GM23248 (cell line): ENCODE data around the gene FABP6.

Experiments
- EZH2 ChIP-seq: fragments of 200-600 bp; sonication (generic); IDR thresholded peaks from 2 replicates; pipeline ENCODE4 v1.6.1; 2018; ENCODE audit warnings: antibody characterized with exemption, mild to moderate bottlenecking; ENCODE audit not compliant: insufficient read depth, poor library complexity, severe bottlenecking
- EZH2phosphoT487 ChIP-seq: fragments of 200-600 bp; sonication (generic); IDR thresholded peaks from 2 replicates; pipeline ENCODE4 v1.6.1; 2018; ENCODE audit warnings: antibody characterized with exemption, moderate library complexity, mild to moderate bottlenecking, low read depth; ENCODE audit not compliant: insufficient read depth

DNA sequence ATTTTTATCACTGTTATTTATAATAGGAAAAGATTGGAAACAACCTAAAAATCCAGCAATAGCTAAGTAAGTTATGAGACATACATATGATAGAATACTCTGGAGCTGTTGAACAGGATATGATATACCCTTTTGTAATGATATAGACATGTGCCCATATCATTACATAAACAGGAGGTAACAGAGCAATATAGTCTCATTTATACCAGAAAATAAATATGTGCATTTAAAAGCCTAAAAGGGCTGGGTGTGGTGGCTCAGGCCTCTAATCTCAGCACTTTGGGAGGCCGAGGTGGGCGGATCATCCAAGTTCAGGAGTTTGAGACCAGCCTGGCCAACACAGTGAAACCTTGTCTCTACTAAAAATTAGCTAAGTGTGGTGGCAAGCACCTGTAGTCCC, 2.3 kb upstream of the FABP6 start:
- TF ChIP-seq EZH2 (no peak), EZH2phosphoT487 (no peak)
